ENCODE results near the gene ZNF780B. TPM values are rescaled to one million over a fixed set of nuclear protein-coding genes. Genes with fewer than 3 reads are reported as not detected.

Gene ZNF780B
- total RNA-seq, 4 donors from 2014 or later = 1.8 to 6.8 (median 4.1) TPM

DNA sequence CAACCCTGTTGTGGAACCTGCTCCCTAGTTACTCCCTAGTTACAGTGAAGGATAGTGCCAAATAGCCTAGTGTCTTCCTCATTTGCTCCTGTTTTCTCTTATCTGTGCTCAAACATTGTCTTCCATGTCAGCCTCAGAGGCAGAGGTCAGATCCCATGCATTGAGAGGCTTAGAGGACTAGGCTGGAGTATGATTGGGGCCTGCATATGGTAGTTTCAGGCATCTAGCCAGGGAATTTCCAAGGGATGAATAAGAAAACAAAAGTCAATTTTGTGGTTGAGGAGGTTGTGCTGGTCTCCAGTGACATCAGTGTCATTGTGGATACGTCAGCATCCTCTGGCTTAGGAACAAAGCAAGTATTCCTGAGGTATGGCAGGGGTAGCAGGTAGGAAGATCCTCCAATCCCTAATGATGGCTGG is 49.7 kb downstream of the ZNF780B start:
- TF ChIP-seq, protein P1, sequence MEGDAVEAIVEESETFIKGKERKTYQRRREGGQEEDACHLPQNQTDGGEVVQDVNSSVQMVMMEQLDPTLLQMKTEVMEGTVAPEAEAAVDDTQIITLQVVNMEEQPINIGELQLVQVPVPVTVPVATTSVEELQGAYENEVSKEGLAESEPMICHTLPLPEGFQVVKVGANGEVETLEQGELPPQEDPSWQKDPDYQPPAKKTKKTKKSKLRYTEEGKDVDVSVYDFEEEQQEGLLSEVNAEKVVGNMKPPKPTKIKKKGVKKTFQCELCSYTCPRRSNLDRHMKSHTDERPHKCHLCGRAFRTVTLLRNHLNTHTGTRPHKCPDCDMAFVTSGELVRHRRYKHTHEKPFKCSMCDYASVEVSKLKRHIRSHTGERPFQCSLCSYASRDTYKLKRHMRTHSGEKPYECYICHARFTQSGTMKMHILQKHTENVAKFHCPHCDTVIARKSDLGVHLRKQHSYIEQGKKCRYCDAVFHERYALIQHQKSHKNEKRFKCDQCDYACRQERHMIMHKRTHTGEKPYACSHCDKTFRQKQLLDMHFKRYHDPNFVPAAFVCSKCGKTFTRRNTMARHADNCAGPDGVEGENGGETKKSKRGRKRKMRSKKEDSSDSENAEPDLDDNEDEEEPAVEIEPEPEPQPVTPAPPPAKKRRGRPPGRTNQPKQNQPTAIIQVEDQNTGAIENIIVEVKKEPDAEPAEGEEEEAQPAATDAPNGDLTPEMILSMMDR (IDR thresholded peaks at IDR 0.05) = no peak
- TF ChIP-seq POLR2A (IDR thresholded peaks at IDR 0.05) = no peak
- 50 to 74% methylated on average over 1 of the region's 1 CpG for WGBS, 2 donors
- no peak for DNase-seq (ENCODE audit: low spot score in 2 of 2)

DNA sequence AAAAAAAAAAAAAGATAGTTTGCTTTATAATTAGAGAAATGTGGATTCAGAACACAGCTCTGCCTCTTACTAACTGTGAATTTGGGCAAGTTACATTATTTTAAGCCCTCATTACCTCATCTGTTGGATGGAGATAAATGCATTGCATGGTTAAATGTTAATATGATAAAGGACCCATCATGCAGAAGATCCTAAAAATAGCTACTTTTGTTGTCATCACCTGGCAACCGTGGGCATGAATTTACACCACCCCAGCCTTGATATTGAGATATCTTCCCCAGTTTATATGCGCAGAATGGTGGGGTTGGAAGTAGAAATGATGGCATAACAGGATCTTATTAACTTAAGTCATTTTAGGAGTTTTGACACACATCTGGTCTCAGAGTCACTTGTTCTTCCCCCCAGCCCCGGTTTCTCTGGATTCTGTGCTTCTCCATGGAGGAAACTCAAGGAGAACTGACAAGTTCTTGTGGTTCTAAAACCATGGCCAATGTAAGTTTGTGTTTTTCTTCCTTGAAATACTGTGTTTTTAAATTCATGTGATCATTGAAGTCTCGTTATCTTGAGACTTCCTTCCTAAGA is 50.2 kb downstream of the ZNF780B start:
- TF ChIP-seq, protein P1 (IDR thresholded peaks at IDR 0.05) = no peak
- TF ChIP-seq POLR2A (IDR thresholded peaks at IDR 0.05) = no peak
- intact Hi-C loops (cut with DNase I; ENCODE audit: low total_unique reads) = no loop called here
- DNase-seq (ENCODE audit: low spot score in 2 of 2) = no peak
- 83 to 84% methylated on average over 4 of the region's 4 CpGs for WGBS, 2 donors
- no peak overlapping the region for H3K4me3 ChIP-seq (ENCODE audit: low read depth, poor library complexity, severe bottlenecking)

More for the DNA sequence above, 49.7 kb downstream of the ZNF780B start:
- H3K4me3 ChIP-seq (ENCODE audit: low read depth, poor library complexity, severe bottlenecking) = no peak overlapping the region
- intact Hi-C loops (cut with DNase I; ENCODE audit: low total_unique reads) = no loop called here

DNA sequence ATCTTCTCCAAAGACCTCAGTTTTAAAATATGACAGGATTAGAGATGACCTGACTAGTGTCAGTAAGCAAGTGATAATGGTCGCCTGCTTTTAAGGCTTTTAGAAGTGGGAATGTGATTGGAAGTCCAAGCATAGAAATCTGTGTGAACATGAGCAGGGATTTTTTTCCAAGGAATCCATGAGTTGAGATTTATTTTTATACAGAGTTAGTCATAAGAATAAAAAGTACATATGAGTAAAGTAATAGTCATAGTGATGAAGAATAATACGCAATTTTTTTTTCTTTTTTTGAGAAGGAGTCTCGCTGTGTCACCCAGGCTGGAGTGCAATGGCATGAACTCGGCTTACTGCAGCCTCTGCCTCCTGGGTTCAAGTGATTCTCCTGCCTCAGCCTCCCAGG is 57.5 kb downstream of the ZNF780B start:
- no peak for DNase-seq (ENCODE audit: low spot score in 2 of 2)
- intact Hi-C loops (cut with DNase I; ENCODE audit: low total_unique reads) = no loop called here
- WGBS, 2 donors = 80 to 92% methylated on average over 4 of the region's 4 CpGs
- H3K4me3 ChIP-seq (ENCODE audit: low read depth, poor library complexity, severe bottlenecking) = no peak overlapping the region
- TF ChIP-seq POLR2A (IDR thresholded peaks at IDR 0.05) = no peak
- TF ChIP-seq, protein P1 (IDR thresholded peaks at IDR 0.05) = no peak

DNA sequence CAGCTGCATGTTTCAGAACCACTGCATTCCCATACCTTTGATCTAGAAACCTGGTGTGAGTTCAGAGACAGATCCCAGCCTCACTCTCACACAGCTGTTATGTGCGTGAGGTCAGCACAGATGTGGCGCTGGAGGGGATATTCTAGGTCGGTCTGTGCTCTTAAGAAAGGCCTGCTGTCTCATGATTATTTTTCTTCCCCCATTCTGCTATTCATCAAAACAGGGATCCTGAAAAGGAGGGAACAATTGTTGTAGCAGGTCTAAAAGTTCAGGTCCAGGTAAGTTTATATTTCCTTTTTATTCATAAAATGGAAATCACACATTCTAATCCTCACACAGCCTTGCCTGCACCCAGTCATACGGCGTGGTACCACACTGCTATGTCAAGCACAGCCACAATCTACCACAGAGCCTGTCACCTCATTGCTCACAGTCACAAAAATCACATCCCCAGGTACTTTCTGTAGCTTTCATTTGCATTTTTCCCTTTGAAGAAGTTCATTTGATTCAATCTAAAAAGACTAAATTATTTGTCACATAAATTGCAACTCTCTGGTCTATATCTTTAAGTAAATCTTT is 58.3 kb downstream of the ZNF780B start:
- intact Hi-C loops (cut with DNase I; ENCODE audit: low total_unique reads) = no loop called here
- H3K4me3 ChIP-seq (ENCODE audit: low read depth, poor library complexity, severe bottlenecking) = peak overlapping the region; percentile 62
- DNase-seq (ENCODE audit: low spot score in 2 of 2) = no peak
- TF ChIP-seq POLR2A (IDR thresholded peaks at IDR 0.05) = no peak
- TF ChIP-seq, protein P1 (IDR thresholded peaks at IDR 0.05) = no peak
- WGBS, 2 donors = 73 to 80% methylated on average over 5 of the region's 5 CpGs

DNA sequence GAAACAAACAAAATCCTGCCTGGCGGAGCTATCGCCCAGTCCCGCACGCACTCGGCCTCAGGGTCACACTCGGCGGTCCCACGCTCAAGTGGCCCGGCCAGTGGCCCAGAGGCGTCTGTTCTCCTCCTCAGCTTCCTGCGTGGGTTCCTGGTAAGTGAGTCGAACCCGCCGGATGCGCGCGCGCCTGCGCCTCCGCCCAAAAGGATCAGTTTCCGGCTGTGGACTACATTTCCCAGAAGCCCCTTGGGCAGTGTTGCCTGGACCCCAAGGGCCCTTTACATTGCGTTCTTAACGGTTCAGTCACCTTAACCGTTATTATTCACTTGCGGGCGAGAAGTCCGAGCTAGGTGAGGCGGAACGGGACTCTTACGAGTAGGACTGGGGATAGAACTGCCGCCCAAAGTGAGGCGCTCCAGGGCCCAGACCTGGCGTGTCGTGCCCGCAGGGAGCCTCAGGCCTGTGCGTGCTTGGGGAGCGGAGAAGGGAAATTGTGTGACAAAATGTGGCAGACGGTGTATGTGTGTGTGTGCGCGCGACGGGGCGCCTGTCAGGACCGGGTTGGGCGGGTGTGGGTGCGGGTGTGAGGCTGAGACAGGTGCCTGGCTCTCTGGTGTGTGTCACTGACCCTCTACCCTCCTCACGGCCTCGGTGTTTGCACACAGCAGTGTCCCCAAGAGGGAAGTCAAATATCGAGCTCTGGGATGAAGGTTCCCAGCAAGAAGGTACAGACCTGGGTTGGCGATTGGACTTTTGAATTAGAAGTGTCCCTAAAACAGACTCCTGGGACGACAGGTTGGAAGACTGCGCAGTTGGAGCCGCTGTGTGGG is 59.0 kb downstream of the ZNF780B start, which contains the start of gene ZNF546:
ZNF546 (plus strand) TSS at position 250 of the 827 bp plus-strand sequence. CDS start 1,267 bp downstream, outside the sequence.
- peak in 1 of 2 donors; percentile 74 for TF ChIP-seq POLR2A (IDR thresholded peaks at IDR 0.05)
- TF ChIP-seq, protein P1 (IDR thresholded peaks at IDR 0.05) = no peak
- 4% methylated on average over 47 to 49 of the region's 53 CpGs for whole genome bisulfite sequencing, 2 donors
- peak within 1 kb of the TSS; percentile 62 for H3K4me3 ChIP-seq (ENCODE audit: low read depth, poor library complexity, severe bottlenecking)
- DNase-seq (ENCODE audit: low spot score in 2 of 2) = peak; percentile 91 to 99
- intact Hi-C loops (cut with DNase I; ENCODE audit: low total_unique reads) = no loop called here
